NCI-H524 treated with DMSO at 0.1 percent for 48 hours (cell line): ENCODE results near the gene MAP1B.

Experiments used
- DNase-seq: peaks from one replicate; lab custom pipeline; 2025; lab: John Stamatoyannopoulos, UW

The MAP1B gene

DNA sequence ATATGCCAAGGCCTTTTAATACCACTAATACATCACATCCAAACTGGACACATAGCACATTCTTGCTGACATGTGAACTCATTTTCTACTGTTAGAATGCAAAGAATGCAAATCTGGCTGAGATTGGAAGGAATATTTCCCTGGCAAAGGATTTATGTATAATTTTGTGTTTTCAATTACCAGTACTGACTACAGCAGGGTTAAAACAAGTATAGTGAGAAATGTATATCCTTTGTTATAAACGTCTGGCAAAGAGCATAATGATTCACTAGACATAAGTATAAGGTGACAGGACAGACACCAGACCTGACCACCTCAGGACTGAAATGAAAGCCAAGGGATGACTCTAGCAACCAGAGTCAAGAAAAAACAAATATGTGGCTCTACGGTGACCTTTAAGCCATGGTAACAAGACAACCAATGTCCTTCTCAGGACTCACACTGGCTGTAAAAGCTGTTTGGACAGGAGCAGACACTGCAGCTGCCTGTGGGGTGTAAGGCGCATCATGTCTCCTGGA is 117.7 kb downstream of the MAP1B start:
- no peak for DNase-seq

DNA sequence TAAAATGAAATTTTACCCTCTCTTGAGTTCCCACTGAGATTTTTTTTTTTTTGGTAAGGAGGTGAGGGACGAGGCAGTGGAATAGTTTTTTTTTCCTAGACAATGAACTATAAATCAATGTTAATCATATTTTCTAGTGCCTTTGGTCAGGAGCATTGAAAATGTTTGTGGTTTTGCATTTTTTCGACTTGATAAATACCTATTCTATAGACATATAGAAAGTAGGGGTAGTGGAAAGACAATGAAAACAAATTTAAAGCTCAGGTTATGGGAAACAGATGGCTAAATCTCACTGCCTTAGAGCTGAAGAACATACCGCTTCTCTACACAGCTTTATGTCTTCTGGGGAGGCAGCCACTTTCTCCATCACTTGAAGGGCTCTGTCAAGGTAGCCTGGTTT is 118.5 kb downstream of the MAP1B start:
- DNase-seq = no peak

DNA sequence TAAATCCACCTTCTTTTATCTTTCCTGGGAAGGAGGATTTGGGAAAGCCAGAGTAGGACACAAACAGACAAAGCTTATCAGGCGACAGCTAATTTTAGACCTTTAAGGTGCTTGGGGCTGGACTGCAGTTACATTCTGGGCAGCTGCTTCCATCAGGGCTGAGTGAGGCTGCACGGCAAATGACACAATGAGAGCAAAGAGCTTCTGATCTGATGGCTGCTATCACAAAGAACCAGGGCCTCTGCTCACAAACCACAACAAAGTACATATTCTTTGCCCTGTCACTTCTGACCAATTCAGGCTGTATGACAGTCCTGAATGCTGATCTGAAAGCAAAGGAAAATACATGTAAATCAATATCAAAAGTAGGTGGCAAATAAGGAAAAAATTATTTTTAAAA is 119.7 kb downstream of the MAP1B start:
- no peak for DNase-seq

DNA sequence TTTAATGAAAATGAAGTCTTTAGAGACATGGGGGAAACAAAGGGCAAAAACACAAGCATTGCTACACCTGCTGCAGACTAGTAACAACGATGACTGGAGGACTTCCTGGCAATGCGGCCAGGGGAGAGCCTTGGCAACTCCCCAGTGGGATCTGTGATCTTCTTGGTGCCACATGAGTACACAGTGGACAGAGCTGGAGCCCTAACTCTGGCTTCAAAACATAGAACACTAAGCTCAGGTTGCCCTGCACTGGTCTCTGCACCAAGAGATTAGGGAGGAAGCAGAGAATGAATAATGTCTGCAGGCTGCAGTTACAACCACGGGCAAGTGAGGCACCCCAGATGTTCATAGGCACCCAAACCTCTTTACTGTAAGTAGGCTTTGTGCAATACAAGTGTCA is 121.7 kb downstream of the MAP1B start:
- no peak for DNase-seq

DNA sequence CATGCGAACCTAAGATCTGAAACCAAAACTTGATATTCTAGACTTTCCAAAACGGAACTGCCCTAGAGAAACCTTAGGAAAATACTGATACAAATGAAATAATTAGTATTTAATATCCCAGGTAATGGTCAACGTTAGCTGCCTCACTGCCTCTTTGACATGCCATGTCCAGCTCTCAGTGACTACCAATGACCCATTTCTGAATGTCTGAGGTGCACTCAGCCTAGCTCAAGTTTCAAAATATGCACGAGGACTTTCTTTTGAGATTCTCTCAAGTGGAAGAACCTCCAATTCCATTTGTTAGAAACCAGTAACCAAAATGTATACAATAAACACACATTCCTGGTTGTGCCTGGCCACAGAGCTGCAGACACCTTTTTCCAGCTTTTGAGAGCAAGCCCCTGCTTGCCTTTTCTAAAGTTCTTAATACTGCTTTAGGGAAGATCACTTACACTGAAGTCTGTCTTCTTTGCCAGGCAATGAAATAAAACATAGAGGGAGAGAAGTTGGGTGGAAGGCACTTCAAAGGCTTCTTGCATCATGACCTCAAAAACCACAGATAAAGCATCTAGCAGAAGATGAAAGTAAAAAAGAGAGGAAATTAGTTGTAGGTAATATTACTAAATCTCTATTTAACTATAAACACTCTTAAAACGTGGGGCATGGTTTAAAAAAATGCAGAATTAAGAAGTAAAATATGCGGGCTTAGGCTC is 124.9 kb downstream of the MAP1B start:
- DNase-seq = no peak

DNA sequence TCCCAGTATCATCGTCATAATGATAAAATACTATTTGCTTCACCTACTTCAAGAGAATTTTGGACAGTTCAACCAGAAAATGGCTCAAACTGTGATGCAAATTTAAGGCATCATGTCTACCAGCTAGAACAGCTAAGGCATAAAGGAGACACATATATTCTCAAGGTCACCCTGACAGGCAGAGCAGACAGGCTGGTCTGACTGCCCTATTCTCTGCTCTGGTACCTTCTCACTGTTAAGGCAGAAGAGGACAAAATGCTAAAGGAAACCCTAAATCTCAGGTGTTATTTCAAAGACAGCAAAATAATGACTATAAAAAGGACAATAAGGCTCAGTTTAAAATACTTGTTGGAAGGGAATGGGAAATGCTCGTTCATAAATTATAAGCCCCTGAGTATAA is 125.6 kb downstream of the MAP1B start:
- no peak for DNase-seq

DNA sequence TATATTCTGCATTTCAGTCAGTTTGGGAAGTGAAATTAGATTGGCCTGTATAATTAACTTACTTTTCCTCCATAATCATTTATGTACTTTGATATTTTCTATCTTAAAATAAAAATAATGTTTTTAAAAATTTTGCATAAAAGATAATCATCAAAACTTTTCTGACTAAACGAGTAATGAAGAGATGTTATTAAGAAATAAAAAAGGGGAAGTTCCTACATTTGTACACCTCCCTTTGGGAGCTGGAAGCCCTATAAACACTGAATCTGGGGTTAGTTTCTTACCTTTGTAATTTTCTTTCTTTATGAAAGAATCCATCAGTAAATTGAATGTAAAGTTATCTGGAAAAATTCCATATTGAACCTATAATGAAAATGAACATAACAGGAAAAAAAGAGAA is 126.6 kb downstream of the MAP1B start:
- no peak for DNase-seq

DNA sequence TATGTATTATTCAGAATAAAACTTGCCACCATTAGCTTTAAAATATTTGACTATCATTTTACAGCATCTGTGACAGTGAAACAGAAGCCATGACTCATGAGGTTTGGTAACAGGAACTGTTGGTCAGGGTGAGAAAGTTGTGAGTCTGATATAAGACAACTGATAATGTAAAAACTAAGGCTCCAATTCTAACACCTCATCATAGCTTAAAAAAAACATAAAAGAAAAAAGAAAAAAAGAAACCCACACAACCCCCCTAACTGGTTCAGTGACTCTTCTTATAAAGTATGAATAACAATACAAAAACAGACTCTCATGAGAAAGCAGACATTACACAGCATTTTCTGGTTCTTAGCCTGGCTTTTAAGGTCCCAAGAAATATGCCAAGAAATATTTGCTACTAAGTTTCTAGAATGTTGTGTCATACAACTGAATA is 127.0 kb downstream of the MAP1B start:
- no peak for DNase-seq

DNA sequence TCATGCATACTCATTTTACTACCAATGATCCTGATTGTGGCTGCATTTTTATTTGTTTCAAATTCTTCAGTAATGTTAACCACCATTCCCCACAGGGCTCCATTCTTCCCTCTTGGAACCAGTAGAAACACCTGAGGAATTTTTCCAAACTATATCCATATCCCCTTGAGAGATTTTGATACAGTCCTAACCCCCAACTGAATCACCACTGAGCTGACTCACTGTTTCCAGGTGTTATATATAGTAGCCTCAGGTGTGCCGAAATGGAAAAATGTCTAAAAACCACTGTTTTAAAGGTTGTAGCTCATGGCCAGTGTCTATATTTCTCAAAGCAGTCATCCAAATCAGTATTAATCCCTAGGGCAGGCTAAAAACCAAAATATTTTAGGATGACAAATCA is 127.6 kb downstream of the MAP1B start:
- no peak for DNase-seq

DNA sequence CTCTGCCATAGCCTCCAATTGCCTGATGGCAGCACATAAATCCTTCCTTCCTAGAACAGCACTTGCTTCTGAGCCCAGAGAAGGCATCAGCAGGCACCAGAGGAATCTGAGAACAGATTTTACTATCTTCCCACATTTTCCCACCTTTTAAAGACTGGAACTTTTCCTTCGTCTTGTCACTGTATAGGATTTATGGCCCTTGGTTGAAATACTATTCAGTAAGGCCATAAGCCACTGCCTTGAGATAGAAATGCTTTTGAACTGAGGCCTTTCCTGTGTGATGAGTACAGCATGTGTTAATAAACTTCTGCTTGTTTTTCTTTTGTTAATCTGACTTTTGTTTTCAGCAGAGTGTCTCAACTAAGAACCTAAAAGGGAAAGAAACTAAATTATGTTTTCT is 128.4 kb downstream of the MAP1B start:
- no peak for DNase-seq

DNA sequence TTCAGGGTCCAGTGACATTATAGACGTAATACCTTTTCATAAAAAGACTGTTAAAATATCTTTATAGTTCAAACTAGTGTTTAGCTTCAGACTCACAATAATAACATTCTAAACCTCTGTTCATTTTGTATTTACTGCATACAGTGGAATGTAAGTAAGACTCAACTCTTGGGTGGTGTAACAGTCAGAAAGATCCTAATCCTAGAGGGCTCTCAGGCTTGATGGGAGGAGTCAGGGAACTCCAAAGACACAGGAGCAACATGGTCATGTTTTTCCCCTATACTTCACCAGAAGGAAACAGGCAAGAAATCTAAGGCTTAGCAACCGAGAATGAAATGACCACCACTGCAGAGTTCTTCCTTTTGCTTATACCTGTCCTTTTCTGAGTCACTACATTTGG is 130.1 kb downstream of the MAP1B start:
- DNase-seq = no peak

DNA sequence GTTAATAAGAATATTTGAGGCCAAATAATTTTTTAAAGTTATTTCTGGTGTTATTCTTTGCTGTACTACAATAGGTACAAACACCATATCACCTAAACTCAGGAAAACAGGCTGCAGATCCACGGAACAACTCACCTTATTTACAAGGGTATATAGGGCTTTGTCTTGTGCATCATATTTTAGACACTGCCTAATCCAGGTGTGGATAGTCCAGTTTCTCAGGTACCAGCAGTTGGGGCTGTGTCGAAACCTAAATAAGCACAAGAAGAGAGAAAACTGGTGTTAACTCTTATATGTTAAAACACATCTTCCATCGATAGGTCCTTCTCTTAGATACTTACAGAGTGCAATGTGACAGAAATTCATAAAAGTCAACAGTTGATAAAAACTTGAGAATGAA is 130.6 kb downstream of the MAP1B start:
- no peak for DNase-seq

DNA sequence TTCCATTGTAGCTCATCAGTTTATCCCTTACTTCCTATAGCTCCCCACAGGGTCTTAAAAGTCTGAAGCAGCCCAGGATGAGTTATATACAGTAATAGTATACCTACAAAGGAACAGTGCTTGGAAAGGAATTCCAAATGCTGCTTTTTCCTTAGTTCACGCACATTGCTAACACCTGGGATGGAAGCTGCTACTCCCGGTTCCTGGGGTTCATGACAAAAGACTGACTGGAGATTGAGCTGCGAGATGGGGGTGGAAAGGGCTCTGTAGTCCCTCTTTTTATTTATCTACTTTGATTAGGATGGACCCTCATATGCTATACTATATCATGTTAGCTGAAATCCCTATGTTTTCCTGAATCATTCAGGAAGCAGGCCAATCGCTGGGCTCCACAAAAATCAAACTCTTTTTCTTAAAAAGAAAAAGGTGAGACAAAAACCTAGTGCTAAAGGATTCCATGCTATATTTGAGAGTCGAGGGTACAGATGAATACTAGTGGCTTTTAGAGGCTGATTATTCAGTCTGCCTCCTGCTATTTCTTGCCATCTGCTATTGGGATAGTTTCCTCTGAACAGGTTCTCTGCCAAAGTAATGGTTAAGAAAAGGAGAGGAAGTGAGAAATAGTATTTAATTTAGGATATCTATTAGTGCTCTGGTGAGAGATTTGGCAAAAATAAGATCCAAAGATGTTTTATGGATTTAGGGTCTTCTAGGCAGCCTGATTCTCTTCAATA is 131.6 kb downstream of the MAP1B start:
- DNase-seq = no peak

DNA sequence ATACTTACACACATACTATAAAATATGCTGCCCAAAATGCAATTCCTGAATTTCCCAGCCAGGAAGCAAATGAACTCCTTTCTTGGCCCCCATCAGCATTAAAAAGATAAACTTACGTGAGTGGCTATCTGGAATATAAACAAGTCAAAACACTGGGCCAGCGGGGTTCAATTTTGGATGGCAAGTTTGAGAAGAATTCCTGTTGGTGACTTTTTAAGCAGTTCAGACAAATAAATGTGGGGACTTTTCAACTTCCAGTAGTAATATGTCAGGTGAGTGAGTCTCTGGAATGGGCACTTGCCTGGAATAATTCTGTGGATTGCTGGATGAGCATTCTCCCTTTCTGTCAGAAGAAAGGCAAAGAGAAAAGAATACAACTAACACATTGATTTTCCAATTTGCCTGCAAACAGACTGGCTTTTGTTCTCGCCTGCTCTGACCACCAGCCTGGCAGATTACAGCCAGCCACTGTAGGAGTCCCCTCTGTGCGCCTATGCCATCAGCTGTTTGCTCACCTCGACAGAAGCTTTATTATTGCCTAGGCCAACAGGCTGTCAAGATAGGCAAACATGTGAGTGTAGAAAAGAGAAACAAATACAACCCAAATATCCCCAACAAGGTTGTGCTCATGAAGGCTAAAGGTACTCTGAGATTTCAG is 134.2 kb downstream of the MAP1B start:
- DNase-seq = no peak

DNA sequence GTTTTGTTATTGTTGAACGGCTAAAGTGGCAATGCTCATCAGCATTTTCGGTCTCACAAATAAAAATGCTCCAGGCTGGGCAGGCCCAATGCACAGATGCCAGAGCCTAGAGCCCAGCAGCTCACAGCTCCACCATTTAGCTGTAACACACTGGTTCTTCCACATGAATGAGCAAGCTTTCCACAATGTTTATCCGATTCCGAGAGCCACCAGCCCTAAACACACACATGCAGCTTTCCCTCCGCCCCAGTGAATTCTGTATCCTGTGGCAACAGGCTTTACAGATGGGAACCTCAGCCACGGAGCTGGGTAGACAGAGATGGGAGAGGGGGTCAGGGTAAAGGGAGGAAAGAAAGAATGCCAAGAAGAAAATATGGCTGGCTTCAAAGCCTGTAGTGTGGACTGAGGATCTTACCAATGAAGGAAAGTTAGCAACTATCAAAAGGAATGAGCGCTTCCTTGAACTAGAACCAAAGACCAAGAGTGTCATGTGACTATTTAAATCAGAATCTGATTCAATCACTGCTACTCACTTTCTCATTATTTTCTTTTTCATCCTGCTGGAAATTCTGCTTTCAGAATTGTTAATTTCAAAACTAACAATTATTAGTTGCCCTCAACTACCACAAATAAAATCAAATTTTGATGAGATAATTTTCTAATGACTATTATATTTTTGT is 135.7 kb downstream of the MAP1B start:
- no peak for DNase-seq

DNA sequence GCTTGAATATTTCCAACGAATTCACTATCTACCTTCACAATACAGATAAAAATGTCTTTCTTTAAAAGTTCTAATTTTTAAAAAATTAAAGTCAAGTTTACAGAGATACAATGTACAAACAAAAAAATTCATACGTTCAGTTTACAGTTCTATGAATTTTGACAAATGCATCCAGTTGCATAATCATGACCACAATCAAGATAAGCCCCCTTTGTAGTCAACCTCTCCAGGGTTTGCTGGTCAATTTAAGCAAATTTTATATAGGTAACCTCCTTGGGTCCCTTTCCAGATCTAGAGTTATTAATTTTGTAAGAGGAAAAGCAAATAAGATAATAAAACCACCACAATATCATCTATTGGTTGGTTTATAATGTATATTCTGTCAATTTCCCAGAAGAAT is 136.4 kb downstream of the MAP1B start:
- DNase-seq = no peak

DNA sequence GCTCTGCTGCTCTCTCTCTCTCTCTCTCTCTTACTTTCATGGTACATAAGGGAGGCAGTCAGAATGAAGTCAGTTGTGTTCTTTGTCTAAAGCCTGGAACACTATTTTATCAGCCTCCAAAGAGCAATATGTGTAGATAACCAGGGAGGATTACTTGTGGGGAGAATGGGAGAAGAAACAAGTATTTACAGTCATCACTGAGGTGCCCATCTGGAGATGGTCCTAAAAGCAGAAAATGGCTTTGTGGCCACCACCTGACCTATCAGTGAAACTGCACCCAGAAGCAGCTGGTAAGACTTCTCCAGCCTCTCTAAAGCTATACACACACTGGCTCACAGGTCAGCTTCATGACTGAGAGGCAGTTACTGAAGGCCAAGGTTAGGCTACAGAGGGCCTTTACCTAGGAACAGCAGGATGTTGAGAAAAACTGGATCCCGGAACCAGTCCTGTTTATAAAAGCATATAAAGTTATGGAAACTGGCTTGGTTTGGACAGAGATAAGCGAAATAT is 137.6 kb downstream of the MAP1B start:
- peak; percentile 40 for DNase-seq

DNA sequence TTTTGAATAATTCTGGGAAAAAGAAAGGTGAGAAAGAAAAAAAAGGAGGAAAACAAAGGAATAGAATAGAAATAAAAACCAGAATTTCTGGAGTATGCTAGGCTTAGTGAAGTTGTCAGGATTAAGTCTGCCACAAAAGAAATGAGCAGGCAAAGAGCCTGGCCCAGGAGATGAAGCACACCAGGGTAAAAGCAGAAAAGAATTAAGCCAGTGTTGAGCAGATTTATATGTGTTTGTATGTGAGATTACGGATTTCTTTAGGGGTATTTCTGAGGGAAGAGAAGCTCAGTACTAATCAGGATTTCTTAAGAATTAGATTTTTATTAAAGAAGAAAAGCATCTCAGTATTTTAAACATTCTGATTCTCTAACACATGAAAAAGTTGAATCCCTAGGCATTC is 138.3 kb downstream of the MAP1B start:
- DNase-seq = no peak

DNA sequence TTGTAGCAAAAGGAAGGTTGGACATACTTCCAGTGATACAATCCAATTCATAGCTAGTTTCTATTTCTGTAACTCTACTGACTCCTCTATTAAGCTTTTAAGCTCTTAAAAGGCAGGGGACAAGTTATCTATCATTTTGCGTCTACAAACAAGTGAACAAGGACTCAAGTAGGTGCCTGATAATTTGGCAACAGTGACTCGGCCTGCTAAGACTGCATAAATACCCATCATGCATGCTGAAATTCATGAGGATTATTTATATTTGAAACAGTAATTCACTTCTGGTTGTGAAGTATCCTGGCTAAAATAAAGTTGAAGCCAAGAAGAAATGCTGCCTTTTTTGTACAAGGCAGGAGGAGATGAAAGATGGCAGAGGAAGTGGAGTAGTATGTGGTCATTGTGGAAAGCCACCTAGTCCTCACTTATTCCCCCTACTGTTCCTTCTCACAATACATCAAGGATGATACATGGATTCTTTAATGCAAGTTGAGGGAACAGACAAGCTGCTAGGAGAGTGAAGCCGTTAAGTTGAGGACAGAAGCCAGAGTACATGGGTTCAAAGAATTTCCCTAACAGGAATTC is 138.8 kb downstream of the MAP1B start:
- no peak for DNase-seq

DNA sequence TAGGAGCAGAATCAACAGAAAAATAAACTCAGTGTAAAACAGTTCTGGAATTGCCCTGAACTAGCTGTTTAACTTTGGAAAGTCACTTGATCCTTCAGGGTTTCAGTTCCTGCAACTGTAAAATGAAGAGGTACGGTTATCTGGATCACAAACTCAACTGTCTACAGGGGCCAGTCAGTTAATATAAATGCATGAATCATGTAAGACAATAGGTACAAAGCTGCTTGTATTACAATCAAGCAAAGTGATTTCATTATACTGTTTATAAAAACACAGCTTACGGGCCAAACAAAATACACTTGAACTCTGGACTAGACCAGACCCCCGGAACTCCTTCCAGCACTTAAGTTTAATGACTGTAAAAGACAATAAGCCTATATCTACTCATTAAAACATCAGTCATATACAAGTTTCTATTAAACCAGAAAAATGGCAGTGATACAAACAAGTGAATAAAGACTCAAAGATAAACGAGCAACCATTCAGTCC is 139.7 kb downstream of the MAP1B start:
- no peak for DNase-seq

DNA sequence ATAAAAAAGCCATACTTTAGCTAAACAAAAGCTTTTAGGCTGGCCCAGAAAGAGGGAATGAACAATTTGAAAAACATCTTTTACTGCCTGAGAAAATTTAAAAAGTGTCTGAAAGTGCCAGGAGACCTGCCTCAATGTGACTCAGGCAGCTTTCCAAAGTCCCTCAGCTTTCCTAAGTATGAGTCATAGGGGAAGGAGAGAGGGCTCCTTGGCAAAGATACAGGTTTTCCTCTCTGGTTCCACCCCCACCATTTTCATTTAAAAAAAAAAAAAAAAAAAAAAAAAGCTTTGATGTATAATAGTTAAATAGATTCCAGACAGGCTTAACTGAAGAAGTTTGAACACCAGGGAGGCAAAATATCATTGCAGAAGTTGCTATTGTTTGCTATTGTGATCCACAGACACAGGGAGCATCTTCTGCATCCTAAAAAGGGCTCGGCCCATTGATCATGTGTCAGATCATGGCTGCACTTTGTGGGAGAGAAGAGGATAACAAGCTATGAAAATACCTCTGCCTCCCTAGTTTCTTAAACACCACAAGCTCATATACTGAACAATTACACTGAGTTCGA is 141.2 kb downstream of the MAP1B start:
- DNase-seq = no peak
